Measurements from ENCODE around the gene KRTAP22-1.

DNA sequence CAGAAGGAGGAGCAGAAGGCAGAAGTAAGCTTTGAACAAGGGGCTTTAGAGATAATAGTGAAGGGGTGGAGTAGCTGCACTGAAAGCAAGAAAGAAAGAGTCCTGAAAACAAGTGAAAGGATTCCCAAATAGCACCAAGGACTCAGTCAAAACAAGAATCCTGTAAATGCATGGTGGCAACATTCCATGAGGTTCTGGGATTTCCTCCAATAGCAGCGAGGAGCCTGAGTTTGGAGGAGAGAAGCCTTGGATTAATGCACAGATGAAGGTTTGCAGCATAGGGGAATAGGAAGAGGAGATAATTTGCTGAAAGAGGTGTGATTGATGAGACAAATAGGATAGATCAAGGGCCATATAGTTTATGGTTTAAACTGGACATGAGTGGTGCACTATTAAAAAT lies 21.5 kb upstream of the KRTAP22-1 start:
- TF ChIP-seq, protein P1, sequence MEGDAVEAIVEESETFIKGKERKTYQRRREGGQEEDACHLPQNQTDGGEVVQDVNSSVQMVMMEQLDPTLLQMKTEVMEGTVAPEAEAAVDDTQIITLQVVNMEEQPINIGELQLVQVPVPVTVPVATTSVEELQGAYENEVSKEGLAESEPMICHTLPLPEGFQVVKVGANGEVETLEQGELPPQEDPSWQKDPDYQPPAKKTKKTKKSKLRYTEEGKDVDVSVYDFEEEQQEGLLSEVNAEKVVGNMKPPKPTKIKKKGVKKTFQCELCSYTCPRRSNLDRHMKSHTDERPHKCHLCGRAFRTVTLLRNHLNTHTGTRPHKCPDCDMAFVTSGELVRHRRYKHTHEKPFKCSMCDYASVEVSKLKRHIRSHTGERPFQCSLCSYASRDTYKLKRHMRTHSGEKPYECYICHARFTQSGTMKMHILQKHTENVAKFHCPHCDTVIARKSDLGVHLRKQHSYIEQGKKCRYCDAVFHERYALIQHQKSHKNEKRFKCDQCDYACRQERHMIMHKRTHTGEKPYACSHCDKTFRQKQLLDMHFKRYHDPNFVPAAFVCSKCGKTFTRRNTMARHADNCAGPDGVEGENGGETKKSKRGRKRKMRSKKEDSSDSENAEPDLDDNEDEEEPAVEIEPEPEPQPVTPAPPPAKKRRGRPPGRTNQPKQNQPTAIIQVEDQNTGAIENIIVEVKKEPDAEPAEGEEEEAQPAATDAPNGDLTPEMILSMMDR (IDR thresholded peaks at IDR 0.05; ENCODE audit: low read depth, low read length): no peak
- no peak for TF ChIP-seq POLR2A (IDR thresholded peaks at IDR 0.05; ENCODE audit: extremely low read depth, insufficient read length)
- TF ChIP-seq MYC (IDR thresholded peaks at IDR 0.05; ENCODE audit: low read depth, low read length): no peak
- TF ChIP-seq, protein P2, sequence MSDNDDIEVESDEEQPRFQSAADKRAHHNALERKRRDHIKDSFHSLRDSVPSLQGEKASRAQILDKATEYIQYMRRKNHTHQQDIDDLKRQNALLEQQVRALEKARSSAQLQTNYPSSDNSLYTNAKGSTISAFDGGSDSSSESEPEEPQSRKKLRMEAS (IDR thresholded peaks at IDR 0.05; ENCODE audit: low read depth, low read length): no peak

Data from NB4 (cell line).